Thoracic aorta (tissue), 2 donors: ENCODE data around the gene COMMD2. TPM values are rescaled to one million over a fixed set of nuclear protein-coding genes. Genes with fewer than 3 reads are reported as not detected.

Experiments used
- ATAC-seq: fragments of 150-250 bp; one replicate; pipeline ENCODE4 v1.8.0; 2017; ENCODE audit warnings: low read depth; ENCODE audit not compliant: insufficient number of reproducible peaks, low FRiP score
- DNase-seq: peaks from one replicate; pipeline ENCODE4 v3.0.0-alpha.2; 2020; ENCODE audit warnings: low spot score
- H3K27ac ChIP-seq, 2 donors: fragments of 200-600 bp; sonication (generic); 1 replicate in 1 of 2; 2 replicates in 1 of 2; pipeline ENCODE4 v1.5.1; 2016; ENCODE audit warnings: mild to moderate bottlenecking in 2 of 2, moderate library complexity in 2 of 2
- H3K27me3 ChIP-seq: fragments of 200-600 bp; sonication (generic); replicated peaks from 2 replicates; pipeline ENCODE4 v1.6.0; 2016; ENCODE audit warnings: mild to moderate bottlenecking; ENCODE audit not compliant: insufficient read depth
- H3K36me3 ChIP-seq: fragments of 200-600 bp; sonication (generic); one replicate; pipeline ENCODE4 v1.5.1; 2016
- H3K4me1 ChIP-seq, 2 donors: fragments of 200-600 bp; sonication (generic); 1 replicate in 1 of 2; 2 replicates in 1 of 2; pipeline versions ENCODE4 v1.5.1 to v1.6.0; 2016; ENCODE audit warnings: low read depth in 2 of 2, mild to moderate bottlenecking in 1 of 2; ENCODE audit not compliant: control insufficient read depth in 1 of 2
- H3K4me3 ChIP-seq: fragments of 200-600 bp; sonication (generic); 2 replicates; pipeline ENCODE4 v1.5.1; 2016; ENCODE audit warnings: mild to moderate bottlenecking
- H3K9me3 ChIP-seq: fragments of 200-600 bp; sonication (generic); 2 replicates; pipeline ENCODE4 v1.5.1; 2016
- total RNA-seq, 2 donors: library from RNA; depleted of rRNA; stranded (reverse); fragments of >200 nt; gene quantifications; one replicate each; pipeline versions ENCODE4 v1.1.0 to v1.2.3, GENCODE V29; 2016
- TF ChIP-seq, protein P1 (sequence below): fragments of 200-600 bp; sonication (generic); IDR thresholded peaks from one replicate; pipeline ENCODE4 v1.5.1; 2019; ENCODE audit warnings: antibody characterized with exemption

COMMD2 gene
- total RNA-seq, 2 donors from 2014 or later = 11.4 to 20.5 TPM

DNA sequence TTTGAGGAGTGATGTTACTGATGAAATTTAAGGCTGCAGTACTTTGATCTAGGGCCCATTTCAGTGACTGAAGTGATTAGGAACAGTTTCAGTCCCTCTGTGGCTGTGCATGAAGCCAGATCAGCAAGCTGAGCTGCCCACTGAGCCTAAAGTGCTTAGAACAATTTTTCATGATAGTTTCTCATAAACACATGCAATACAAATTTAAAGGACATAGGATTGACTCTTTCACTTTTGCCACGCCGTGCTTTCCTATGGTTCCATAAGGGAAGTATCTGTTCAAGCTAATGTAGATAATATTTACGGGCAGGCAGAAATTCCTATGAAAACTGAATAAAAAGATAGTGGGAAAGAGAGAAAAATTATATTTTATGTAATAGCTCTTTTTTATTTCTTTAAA, 29.5 kb upstream of the COMMD2 start:
- H3K36me3 ChIP-seq = no peaks in the 10 kb centered on the region
- no peaks in the 10 kb centered on the region for H3K9me3 ChIP-seq
- H3K4me3 ChIP-seq = no peak overlapping the region
- DNase-seq = no peak
- no peak for ATAC-seq
- no peak overlapping the region for H3K27ac ChIP-seq
- H3K4me1 ChIP-seq = peaks cover 6 to 15% of the 10 kb centered on the region in 2 donors
- no peaks in the 10 kb centered on the region for H3K27me3 ChIP-seq
- TF ChIP-seq, protein P1, sequence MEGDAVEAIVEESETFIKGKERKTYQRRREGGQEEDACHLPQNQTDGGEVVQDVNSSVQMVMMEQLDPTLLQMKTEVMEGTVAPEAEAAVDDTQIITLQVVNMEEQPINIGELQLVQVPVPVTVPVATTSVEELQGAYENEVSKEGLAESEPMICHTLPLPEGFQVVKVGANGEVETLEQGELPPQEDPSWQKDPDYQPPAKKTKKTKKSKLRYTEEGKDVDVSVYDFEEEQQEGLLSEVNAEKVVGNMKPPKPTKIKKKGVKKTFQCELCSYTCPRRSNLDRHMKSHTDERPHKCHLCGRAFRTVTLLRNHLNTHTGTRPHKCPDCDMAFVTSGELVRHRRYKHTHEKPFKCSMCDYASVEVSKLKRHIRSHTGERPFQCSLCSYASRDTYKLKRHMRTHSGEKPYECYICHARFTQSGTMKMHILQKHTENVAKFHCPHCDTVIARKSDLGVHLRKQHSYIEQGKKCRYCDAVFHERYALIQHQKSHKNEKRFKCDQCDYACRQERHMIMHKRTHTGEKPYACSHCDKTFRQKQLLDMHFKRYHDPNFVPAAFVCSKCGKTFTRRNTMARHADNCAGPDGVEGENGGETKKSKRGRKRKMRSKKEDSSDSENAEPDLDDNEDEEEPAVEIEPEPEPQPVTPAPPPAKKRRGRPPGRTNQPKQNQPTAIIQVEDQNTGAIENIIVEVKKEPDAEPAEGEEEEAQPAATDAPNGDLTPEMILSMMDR = no peak

DNA sequence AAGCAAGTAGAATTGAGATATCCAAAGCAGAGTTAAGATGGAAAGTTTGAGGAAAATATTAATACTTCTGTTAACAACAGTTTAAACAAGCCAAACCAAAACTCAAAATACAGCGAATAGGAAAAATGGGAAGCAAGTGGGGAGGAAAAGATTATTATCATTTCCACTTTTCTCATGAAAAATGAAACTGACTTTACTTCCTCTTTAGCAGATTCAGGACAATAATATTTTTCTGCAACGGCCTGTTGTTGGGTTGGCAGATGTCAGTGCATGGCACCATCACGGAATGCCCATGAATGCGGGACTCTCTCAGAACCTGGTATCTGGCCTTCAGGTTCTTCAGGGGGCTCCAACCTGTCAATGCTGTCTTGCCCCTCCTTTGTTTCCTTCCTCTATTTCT, 28.9 kb upstream of the COMMD2 start:
- H3K27ac ChIP-seq = no peak overlapping the region
- no peak for DNase-seq

DNA sequence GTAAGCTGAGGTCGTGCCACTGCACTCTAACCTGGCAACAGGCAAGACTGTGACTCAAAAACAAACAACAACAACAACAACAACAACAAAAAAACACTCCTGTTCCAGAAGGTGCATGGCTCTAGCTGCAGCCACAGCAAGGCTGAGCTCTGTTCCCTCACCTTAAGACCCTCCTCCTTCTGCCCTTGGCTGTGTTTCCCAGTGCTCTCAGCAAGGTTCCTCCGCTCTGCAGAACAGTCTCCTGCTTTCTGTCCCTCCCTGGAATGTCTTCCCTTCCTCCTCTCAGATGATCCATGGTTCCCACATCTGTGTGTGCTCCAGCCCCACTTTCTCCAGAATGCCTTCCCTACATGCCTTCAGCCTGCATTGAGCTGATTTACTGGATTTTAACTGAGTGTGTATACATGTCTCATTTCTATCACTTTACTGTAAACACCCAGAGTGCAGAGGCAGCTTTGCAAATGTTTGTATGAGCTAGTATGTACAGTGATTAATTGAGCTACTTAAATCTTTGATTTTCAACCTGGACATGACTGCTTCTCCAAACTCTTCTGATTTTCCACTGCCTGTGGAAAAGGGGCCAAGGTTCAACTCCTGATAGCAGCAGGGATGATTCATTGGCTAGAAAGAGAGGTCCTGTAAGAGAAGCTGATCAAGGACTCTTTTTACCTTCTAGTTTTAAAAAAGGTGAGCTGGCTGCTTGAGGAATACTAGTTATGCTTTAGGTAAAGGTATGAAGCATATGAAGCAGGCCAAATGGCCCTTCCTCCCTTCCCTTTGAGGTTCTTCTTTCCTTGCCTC, 25.3 kb upstream of the COMMD2 start:
- no peaks in the 10 kb centered on the region for H3K36me3 ChIP-seq
- no peak for DNase-seq
- no peak overlapping the region for H3K4me3 ChIP-seq
- no peaks in the 10 kb centered on the region for H3K9me3 ChIP-seq
- no peaks in the 10 kb centered on the region for H3K27me3 ChIP-seq
- H3K4me1 ChIP-seq = no peaks in the 10 kb centered on the region
- ATAC-seq = no peak
- TF ChIP-seq, protein P1 = no peak
- H3K27ac ChIP-seq = no peak overlapping the region

More for the DNA sequence above, 28.9 kb upstream of the COMMD2 start:
- no peak overlapping the region for H3K4me3 ChIP-seq
- no peaks in the 10 kb centered on the region for H3K9me3 ChIP-seq
- no peak for ATAC-seq
- TF ChIP-seq, protein P1 = no peak
- H3K4me1 ChIP-seq = peaks cover 6 to 15% of the 10 kb centered on the region in 2 donors
- H3K36me3 ChIP-seq = no peaks in the 10 kb centered on the region
- H3K27me3 ChIP-seq = no peaks in the 10 kb centered on the region

DNA sequence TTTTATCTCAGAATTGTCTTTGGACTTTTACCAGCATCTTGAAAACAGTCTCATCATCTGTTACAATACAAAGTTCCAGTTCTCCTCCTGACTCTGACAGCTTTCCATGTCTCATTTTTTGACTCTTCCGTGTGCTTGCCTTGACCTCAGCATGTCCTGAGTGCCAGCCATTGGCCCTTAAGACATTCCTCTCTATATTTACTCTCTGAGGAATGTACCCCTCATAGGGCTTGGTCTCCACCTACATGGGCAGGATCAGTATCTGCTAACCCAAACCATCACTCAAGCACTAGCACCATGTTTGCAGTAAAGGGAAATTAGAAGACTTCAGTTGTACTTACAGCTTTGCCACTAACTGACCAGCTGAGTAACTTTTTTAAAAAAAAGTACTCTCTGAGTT, 23.9 kb upstream of the COMMD2 start:
- Histone ChIP-seq H3K27ac (no peak overlapping the region), H3K27me3 (no peaks in the 10 kb centered on the region), H3K4me1 (no peaks in the 10 kb centered on the region), H3K9me3 (no peaks in the 10 kb centered on the region), H3K36me3 (no peaks in the 10 kb centered on the region), H3K4me3 (no peak overlapping the region)
- TF ChIP-seq, protein P1 = no peak
- DNase-seq (no peak), ATAC-seq (no peak)

DNA sequence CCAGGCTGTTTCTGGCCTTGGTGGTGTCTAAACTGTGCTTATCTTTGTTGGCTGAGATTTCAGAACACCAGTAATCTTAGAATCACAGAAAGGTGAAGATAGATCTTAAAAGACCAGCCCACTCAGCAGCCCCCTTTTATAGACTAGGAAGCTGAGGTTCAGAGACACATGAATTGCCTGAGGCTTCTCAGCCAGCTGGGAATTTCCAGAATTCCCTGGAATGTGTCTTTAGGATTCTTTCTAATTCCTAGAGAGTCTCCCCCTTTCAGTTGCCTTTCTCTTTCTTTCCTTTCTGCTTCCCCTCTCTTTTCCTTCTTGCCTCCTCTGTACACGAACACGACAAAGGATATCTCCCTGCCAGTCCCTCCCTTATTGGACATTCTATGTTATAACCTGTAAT, 20.6 kb upstream of the COMMD2 start:
- ATAC-seq (no peak), DNase-seq (no peak)
- TF ChIP-seq, protein P1 = no peak
- no peak overlapping the region for H3K27ac ChIP-seq
- H3K9me3 ChIP-seq = no peaks in the 10 kb centered on the region
- no peaks in the 10 kb centered on the region for H3K4me1 ChIP-seq
- H3K4me3 ChIP-seq = no peak overlapping the region
- no peaks in the 10 kb centered on the region for H3K36me3 ChIP-seq
- H3K27me3 ChIP-seq = no peaks in the 10 kb centered on the region
